Kidney (tissue), 14 donors: ENCODE results near the gene CAD. TPM values are rescaled to one million over a fixed set of nuclear protein-coding genes. Genes with fewer than 3 reads are reported as not detected.

Source experiments
- DNase-seq, 5 donors: peaks; one replicate each; pipeline ENCODE4 v3.0.0-alpha.2; 2013 to 2020
- FAIRE-seq: peaks from 2 replicates; lab custom pipeline; 2012; peaks lifted over from hg19 to GRCh38; lab: Jason Lieb, UNC
- H3K27ac ChIP-seq, 2 donors: one replicate each; pipeline ENCODE4 v1.7.0; 2013; ENCODE audit warnings: low read depth in 2 of 2, low read length in 2 of 2, inconsistent platforms in 1 of 2
- H3K27me3 ChIP-seq: one replicate; pipeline ENCODE4 v1.7.1; 2013; ENCODE audit warnings: low read length, inconsistent platforms; ENCODE audit not compliant: control insufficient read depth, insufficient read depth
- H3K36me3 ChIP-seq, 3 donors: one replicate each; pipeline versions ENCODE4 v1.7.0 to v1.7.1; 2013; ENCODE audit warnings: low read length in 3 of 3, control low read depth in 1 of 3, inconsistent platforms in 1 of 3; ENCODE audit not compliant: insufficient read depth in 3 of 3, control insufficient read depth in 2 of 3
- H3K4me1 ChIP-seq, 3 donors: one replicate each; pipeline versions ENCODE4 v1.7.0 to v1.7.1; 2013; ENCODE audit warnings: low read length in 3 of 3, inconsistent platforms in 1 of 3, low read depth in 1 of 3; ENCODE audit not compliant: control insufficient read depth in 2 of 3, insufficient read depth in 2 of 3
- H3K4me3 ChIP-seq, 3 donors: one replicate each; pipeline versions ENCODE4 v1.7.0 to v1.8.1; 2013; ENCODE audit warnings: low read length in 3 of 3, control low read depth in 1 of 3, inconsistent platforms in 1 of 3
- H3K9ac ChIP-seq, 3 donors: one replicate each; pipeline versions ENCODE4 v1.7.0 to v1.7.1; 2013; ENCODE audit warnings: low read length in 3 of 3, control low read depth in 1 of 3, inconsistent platforms in 1 of 3
- H3K9me3 ChIP-seq, 3 donors: one replicate each; pipeline versions ENCODE4 v1.7.0 to v1.7.1; 2013; ENCODE audit warnings: low read length in 3 of 3, control low read depth in 1 of 3, inconsistent platforms in 1 of 3; ENCODE audit not compliant: control insufficient read depth in 2 of 3, insufficient read depth in 1 of 3
- CTCF ChIP-seq: IDR thresholded peaks from 3 replicates; pipeline ENCODE4 v1.5.1; 2012; ENCODE audit warnings: mild to moderate bottlenecking, moderate library complexity, borderline replicate concordance; ENCODE audit not compliant: insufficient read depth; ENCODE audit errors: extremely low read depth
- intact Hi-C: fragments of 100-400 bp; cut with DNase I; formaldehyde crosslinking; loops from one replicate; pipeline ENCODE4 v1.11.1; 2022
- polyA plus RNA-seq: library from polyadenylated mRNA; stranded (reverse); fragments of 350-450 nt; fragmentation: Illumina TruSeq; extraction: RNeasy Lipid Tissue Mini Kit (QIAGEN cat#74804); gene quantifications from one replicate; pipeline ENCODE4 v1.2.3, GENCODE V29; 2014; ENCODE audit warnings: low read depth, low replicate concordance; ENCODE audit not compliant: insufficient read depth
- total RNA-seq: library from RNA; stranded (reverse); fragmentation: NEBNext Ultra II Directional; extraction: Animal tissue kit (Norgen Biotek cat#: 25700); gene quantifications from one replicate; pipeline ENCODE4 v1.2.1, GENCODE V29; 2021
- donor health status: control.
- donor health status: control.
- donor health status: control.
- donor health status: control.
- donor health status: control.
- donor health status: DM: yes; HTN: yes; CAD: no.
- donor health status: Normal renal cell carcinoma (clear cell type).

Gene CAD
- total and polyA plus RNA-seq, 2 donors from 2014 or later: 8.8 to 43.4 TPM

- DNase-seq (no peak), FAIRE-seq (no peak)
- Histone ChIP-seq H3K36me3 (peaks cover 0 to 28% (median 13%) of the 10 kb centered on the region in 3 donors), H3K27me3 (no peaks in the 10 kb centered on the region), H3K9ac (no peak overlapping the region), H3K4me1 (peaks cover 5% of the 10 kb centered on the region in 3 donors), H3K4me3 (no peak overlapping the region), H3K9me3 (no peaks in the 10 kb centered on the region), H3K27ac (no peak overlapping the region)
- intact Hi-C loops: no loop called here
- no peak for TF ChIP-seq CTCF
Measured at GRCh38 chr2:27208486-27209050, 8.6 kb upstream of the CAD start.

DNA sequence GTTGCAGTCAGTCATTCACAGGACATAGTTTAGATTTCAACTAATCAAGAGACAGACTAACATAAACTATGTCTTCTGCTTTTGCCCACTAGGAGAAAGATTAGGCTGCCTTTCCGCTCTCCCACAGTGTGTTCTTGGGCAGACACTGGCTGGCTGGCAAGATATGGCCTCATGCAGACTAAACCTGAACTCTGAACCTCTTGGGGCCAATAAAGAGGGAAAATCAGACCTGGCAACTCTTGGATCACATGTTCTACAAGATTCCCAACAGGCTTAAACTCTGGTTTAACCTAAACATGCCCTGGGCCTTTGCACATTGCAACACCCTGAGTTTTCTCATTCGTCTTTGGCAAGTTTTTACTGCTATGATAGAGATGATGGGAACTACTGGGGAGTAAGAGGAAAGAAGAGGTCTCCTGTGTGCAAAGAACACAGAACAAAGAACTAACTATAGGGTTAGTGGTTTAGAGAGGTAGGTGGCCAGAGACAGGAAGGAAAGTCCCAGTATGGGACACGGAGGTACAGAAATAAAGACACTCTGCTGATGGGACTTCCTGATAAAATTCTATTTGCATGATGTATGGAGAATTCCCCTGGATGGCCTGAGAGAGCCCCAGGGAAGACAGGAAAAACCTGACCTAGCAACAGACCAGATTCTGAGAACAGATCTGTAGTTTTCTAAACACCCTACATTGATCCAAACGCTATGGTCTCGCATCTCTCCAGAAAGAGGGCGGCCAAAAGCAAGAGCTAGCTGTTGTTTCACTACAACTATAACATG, 7.4 kb upstream of the CAD start:
- Histone ChIP-seq H3K9me3 (no peaks in the 10 kb centered on the region), H3K4me1 (peaks cover 5% of the 10 kb centered on the region in 3 donors), H3K27me3 (no peaks in the 10 kb centered on the region), H3K27ac (no peak overlapping the region), H3K9ac (no peak overlapping the region), H3K4me3 (no peak overlapping the region), H3K36me3 (peaks cover 0 to 21% (median 8%) of the 10 kb centered on the region in 3 donors)
- FAIRE-seq (no peak), DNase-seq (no peak)
- intact Hi-C loops: no loop called here
- no peak for TF ChIP-seq CTCF

DNA sequence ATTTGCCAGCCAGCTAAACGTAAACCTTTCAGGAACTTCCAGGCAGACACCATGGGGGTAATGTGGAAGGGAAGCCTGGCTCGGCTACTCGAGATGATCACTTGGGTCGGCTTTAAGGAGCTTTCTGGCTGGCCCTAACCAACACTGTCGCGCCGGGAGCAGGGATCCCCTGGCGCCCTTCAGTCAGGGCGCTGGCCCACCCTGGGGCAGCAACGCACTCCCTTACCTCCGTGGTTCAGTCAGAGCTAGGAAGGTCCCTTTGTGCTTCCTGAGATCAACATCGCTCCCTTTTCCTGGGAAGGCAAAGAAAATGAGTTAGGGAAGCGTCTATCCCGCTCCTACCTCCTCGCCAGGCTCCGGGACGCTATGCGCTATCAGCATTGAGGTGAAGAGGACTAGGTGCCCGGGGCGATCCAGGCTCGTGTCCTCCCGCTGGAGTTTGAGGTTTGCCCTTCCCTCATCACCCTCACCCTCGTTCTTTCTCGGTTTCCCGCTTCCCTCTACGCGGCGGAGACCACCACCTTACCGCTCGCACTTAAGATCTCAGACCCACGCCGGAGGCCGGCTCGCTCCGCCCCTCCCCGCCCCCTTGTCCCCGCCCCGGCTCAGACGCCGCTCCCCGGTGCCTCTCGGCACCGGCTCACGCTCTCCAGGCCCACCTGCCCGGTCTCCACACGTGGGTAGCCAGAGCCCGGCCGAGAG, 5.8 kb upstream of the CAD start:
- Histone ChIP-seq H3K27ac (peak overlapping the region in 1 of 2 donors; percentile 28), H3K27me3 (no peaks in the 10 kb centered on the region), H3K36me3 (peaks cover 0 to 19% (median 8%) of the 10 kb centered on the region in 3 donors), H3K9me3 (no peaks in the 10 kb centered on the region), H3K4me1 (peaks cover 5% of the 10 kb centered on the region in 3 donors), H3K4me3 (peak overlapping the region; percentile 85 to 92 (median 87)), H3K9ac (peak overlapping the region; percentile 67 to 84 (median 72))
- TF ChIP-seq CTCF: no peak
- DNase-seq (peak in 1 of 5 donors; percentile 14), FAIRE-seq (no peak)
- intact Hi-C loops: no loop called here
